Naive thymus-derived CD4-positive, alpha-beta T cell (primary cell): ENCODE data around the gene RELN. TPM values are rescaled to one million over a fixed set of nuclear protein-coding genes. Genes with fewer than 3 reads are reported as not detected.

Source experiments
- ATAC-seq: fragments of 150-1000 bp; cut with Tn5 transposase; 2 replicates; pipeline ENCODE4 v1.10.0; 2021; ENCODE audit warnings: mild to moderate bottlenecking, moderate library complexity
- CTCF ChIA-PET: fragments of 350-600 bp; sonication (Branson Sonifier 250); formaldehyde crosslinking; loops from one replicate; lab custom pipeline; 2021; ENCODE audit warnings: antibody characterized with exemption; lab: Charles Lee
- POLR2A ChIA-PET: fragments of 350-600 bp; sonication (Branson Sonifier 250); formaldehyde crosslinking; loops from one replicate; lab custom pipeline; 2021; ENCODE audit warnings: antibody characterized with exemption, inconsistent platforms; lab: Charles Lee
- DNase-seq, 9 donors: peaks; one replicate each; pipeline versions ENCODE4 v3.0.0 to v3.0.0-alpha.2; 2020 to 2022; ENCODE audit warnings: mixed read lengths in 1 of 9
- H3K27ac ChIP-seq: one replicate; pipeline ENCODE4 v1.7.0; 2013; ENCODE audit warnings: mild to moderate bottlenecking, low read depth, low read length, moderate library complexity
- H3K27me3 ChIP-seq, 2 donors: one replicate each; pipeline ENCODE4 v1.7.0; 2013; ENCODE audit warnings: low read length in 2 of 2, mild to moderate bottlenecking in 2 of 2, moderate library complexity in 2 of 2; ENCODE audit not compliant: control insufficient read depth in 2 of 2, insufficient read depth in 2 of 2
- H3K36me3 ChIP-seq, 3 experiments: 1 replicate in 2 of 3; 2 replicates in 1 of 3; pipeline ENCODE4 v1.7.0; 2013; ENCODE audit warnings: low read length in 3 of 3, mild to moderate bottlenecking in 3 of 3, moderate library complexity in 1 of 3; ENCODE audit not compliant: insufficient read depth in 3 of 3, control insufficient read depth in 2 of 3
- H3K4me1 ChIP-seq, 2 donors: one replicate each; pipeline ENCODE4 v1.7.0; 2013; ENCODE audit warnings: low read length in 2 of 2, mild to moderate bottlenecking in 2 of 2, moderate library complexity in 1 of 2; ENCODE audit not compliant: control insufficient read depth in 2 of 2, insufficient read depth in 2 of 2
- H3K4me3 ChIP-seq: 2 replicates; pipeline ENCODE4 v1.7.0; 2013; ENCODE audit warnings: mild to moderate bottlenecking, low read length
- H3K9me3 ChIP-seq, 3 experiments: 1 replicate in 2 of 3; 2 replicates in 1 of 3; pipeline ENCODE4 v1.7.0; 2013; ENCODE audit warnings: low read length in 3 of 3; ENCODE audit not compliant: control insufficient read depth in 2 of 3
- H3K27ac Mint-ChIP-seq, 9 donors: one replicate each; pipeline ENCODE4 v1.8.0; 2020 to 2022; ENCODE audit warnings: mixed read lengths in 9 of 9, mild to moderate bottlenecking in 8 of 9, moderate library complexity in 5 of 9, inconsistent platforms in 2 of 9
- H3K27me3 Mint-ChIP-seq, 5 donors: one replicate each; pipeline ENCODE4 v1.8.0; 2021 to 2022; ENCODE audit warnings: mixed read lengths in 5 of 5, mild to moderate bottlenecking in 1 of 5
- H3K36me3 Mint-ChIP-seq, 5 donors: one replicate each; pipeline ENCODE4 v1.8.0; 2020 to 2022; ENCODE audit warnings: mixed read lengths in 5 of 5, mild to moderate bottlenecking in 3 of 5, inconsistent platforms in 1 of 5
- H3K4me1 Mint-ChIP-seq, 7 donors: one replicate each; pipeline ENCODE4 v1.8.0; 2020 to 2022; ENCODE audit warnings: mixed read lengths in 7 of 7, mild to moderate bottlenecking in 3 of 7, inconsistent platforms in 1 of 7
- H3K4me3 Mint-ChIP-seq, 10 donors: one replicate each; pipeline ENCODE4 v1.8.0; 2020 to 2022; ENCODE audit warnings: mild to moderate bottlenecking in 10 of 10, mixed read lengths in 10 of 10, moderate library complexity in 6 of 10, inconsistent platforms in 2 of 10
- H3K9me3 Mint-ChIP-seq, 11 donors: one replicate each; pipeline ENCODE4 v1.8.0; 2020 to 2022; ENCODE audit warnings: mixed read lengths in 11 of 11, mild to moderate bottlenecking in 4 of 11, inconsistent platforms in 1 of 11, moderate library complexity in 1 of 11
- intact Hi-C, 2 donors: fragments of 100-400 bp; cut with micrococcal nuclease; formaldehyde crosslinking; loops; one replicate each; pipeline ENCODE4 v1.15.1; 2023
- polyA plus RNA-seq, 2 donors: library from polyadenylated mRNA; unstranded; fragments of 300-500 nt; fragmentation: Illumina TruSeq; gene quantifications; one replicate each; pipeline ENCODE4 v1.2.3, GENCODE V29; 2021
- total RNA-seq, 6 experiments: library from RNA in 5 of 6; stranded (reverse) in 5 of 6; gene quantifications; 1 replicate in 5 of 6; 2 replicates in 1 of 6; pipeline ENCODE4 v1.2.3 and lab custom pipeline; 2021 to 2026

The RELN gene
- total and polyA plus RNA-seq, 7 experiments from 2014 or later = not detected

- peaks cover 0 to 6% (median 0%) of the 10 kb centered on the region in 5 donors for H3K36me3 Mint-ChIP-seq
- Histone ChIP-seq H3K4me3 (no peak overlapping the region), H3K36me3 (no peaks in the 10 kb centered on the region), H3K9me3 (no peaks in the 10 kb centered on the region), H3K4me1 (no peaks in the 10 kb centered on the region), H3K27ac (no peak overlapping the region), H3K27me3 (no peaks in the 10 kb centered on the region)
- no peaks in the 10 kb centered on the region for H3K4me1 Mint-ChIP-seq
- intact Hi-C loops = no loop called here
- ATAC-seq = no peak
- no peak overlapping the region for H3K4me3 Mint-ChIP-seq
- DNase-seq = no peak
- no peak overlapping the region for H3K27ac Mint-ChIP-seq
- peaks cover 0 to 24% (median 11%) of the 10 kb centered on the region in 11 donors for H3K9me3 Mint-ChIP-seq
- POLR2A ChIA-PET = no interaction called here
- CTCF ChIA-PET = no interaction called here
- H3K27me3 Mint-ChIP-seq = peaks cover 0 to 17% (median 6%) of the 10 kb centered on the region in 5 donors
These were observed 337.7 kb downstream of the RELN start for GRCh38 chr7:103651593-103652377.

DNA sequence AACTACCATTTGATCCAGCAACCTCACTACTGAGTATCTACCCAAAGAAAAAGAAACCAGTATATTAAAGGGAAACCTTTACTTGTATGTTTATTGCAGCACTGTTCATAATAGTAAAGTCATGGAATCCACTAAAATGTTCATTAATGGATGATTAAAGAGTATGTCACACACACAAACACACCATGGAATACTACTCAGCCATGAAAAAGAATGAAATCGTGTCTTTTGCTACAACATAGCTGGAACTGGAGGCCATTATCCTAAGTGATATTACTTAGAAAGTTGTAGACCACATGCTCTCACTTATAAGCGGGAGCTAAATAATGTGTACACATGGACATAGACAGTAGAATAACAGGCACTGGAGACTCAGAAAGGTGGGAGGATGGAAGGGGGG, 340.4 kb downstream of the RELN start:
- no peaks in the 10 kb centered on the region for H3K27me3 ChIP-seq
- Mint-ChIP-seq H3K36me3 (peaks cover 0 to 10% (median 4%) of the 10 kb centered on the region in 5 donors), H3K27ac (no peak overlapping the region), H3K27me3 (peaks cover 0 to 17% (median 9%) of the 10 kb centered on the region in 5 donors), H3K4me1 (no peaks in the 10 kb centered on the region), H3K9me3 (peaks cover 4 to 51% (median 28%) of the 10 kb centered on the region in 11 donors), H3K4me3 (no peak overlapping the region)
- no peak overlapping the region for H3K27ac ChIP-seq
- H3K9me3 ChIP-seq = no peaks in the 10 kb centered on the region
- H3K4me3 ChIP-seq = no peak overlapping the region
- no peaks in the 10 kb centered on the region for H3K36me3 ChIP-seq
- ATAC-seq = no peak
- DNase-seq = no peak
- ChIA-PET CTCF (no interaction called here), POLR2A (no interaction called here)
- no peaks in the 10 kb centered on the region for H3K4me1 ChIP-seq
- intact Hi-C loops = no loop called here

- intact Hi-C loops = no loop called here
- H3K27me3 ChIP-seq = no peaks in the 10 kb centered on the region
- no peaks in the 10 kb centered on the region for H3K4me1 Mint-ChIP-seq
- no peaks in the 10 kb centered on the region for H3K9me3 ChIP-seq
- H3K27ac Mint-ChIP-seq = no peak overlapping the region
- DNase-seq (no peak), ATAC-seq (no peak)
- H3K27me3 Mint-ChIP-seq = peaks cover 0 to 17% (median 9%) of the 10 kb centered on the region in 5 donors
- no peaks in the 10 kb centered on the region for H3K36me3 ChIP-seq
- CTCF ChIA-PET = no interaction called here
- peaks cover 0 to 10% (median 4%) of the 10 kb centered on the region in 5 donors for H3K36me3 Mint-ChIP-seq
- POLR2A ChIA-PET = no interaction called here
- no peaks in the 10 kb centered on the region for H3K4me1 ChIP-seq
- H3K4me3 ChIP-seq = no peak overlapping the region
- no peak overlapping the region for H3K4me3 Mint-ChIP-seq
- no peak overlapping the region for H3K27ac ChIP-seq
- peaks cover 4 to 60% (median 33%) of the 10 kb centered on the region in 11 donors for H3K9me3 Mint-ChIP-seq
These were observed 341.3 kb downstream of the RELN start for GRCh38 chr7:103648135-103648534.

DNA sequence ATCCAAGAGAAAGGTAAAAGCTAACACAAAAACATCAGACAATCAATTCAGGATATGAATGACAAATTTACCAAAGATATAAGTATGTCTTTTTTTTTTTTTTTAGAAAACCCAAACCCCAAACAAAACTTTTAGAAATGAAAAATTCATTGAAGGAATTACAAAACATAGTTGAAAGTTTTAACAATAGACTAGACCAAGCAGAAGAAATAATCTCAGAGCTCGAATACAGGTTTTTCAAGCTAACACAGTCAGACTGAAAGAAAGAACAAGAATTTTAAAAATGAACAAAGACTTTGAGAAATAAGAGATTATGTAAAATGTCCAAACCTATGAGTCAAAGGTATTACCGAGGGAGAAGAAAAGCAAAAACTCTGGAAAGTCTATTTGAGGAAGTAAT, 345.1 kb downstream of the RELN start:
- Mint-ChIP-seq H3K4me1 (no peaks in the 10 kb centered on the region), H3K4me3 (no peak overlapping the region), H3K27me3 (peaks cover 0 to 11% (median 6%) of the 10 kb centered on the region in 5 donors), H3K27ac (no peak overlapping the region), H3K9me3 (peaks cover 4 to 58% (median 33%) of the 10 kb centered on the region in 11 donors), H3K36me3 (peaks cover 0 to 10% (median 4%) of the 10 kb centered on the region in 5 donors)
- H3K27me3 ChIP-seq = no peaks in the 10 kb centered on the region
- DNase-seq (no peak), ATAC-seq (no peak)
- no peak overlapping the region for H3K27ac ChIP-seq
- H3K4me3 ChIP-seq = no peak overlapping the region
- no peaks in the 10 kb centered on the region for H3K36me3 ChIP-seq
- no peaks in the 10 kb centered on the region for H3K9me3 ChIP-seq
- H3K4me1 ChIP-seq = no peaks in the 10 kb centered on the region
- intact Hi-C loops = no loop called here
- CTCF ChIA-PET = no interaction called here
- POLR2A ChIA-PET = no interaction called here

- peaks cover 0 to 17% (median 10%) of the 10 kb centered on the region in 5 donors for H3K27me3 Mint-ChIP-seq
- CTCF ChIA-PET = no interaction called here
- Histone ChIP-seq H3K27ac (no peak overlapping the region), H3K4me1 (no peaks in the 10 kb centered on the region), H3K9me3 (no peaks in the 10 kb centered on the region), H3K27me3 (no peaks in the 10 kb centered on the region), H3K36me3 (no peaks in the 10 kb centered on the region), H3K4me3 (no peak overlapping the region)
- peaks cover 0 to 21% (median 10%) of the 10 kb centered on the region in 11 donors for H3K9me3 Mint-ChIP-seq
- no peak overlapping the region for H3K27ac Mint-ChIP-seq
- ATAC-seq = no peak
- H3K4me1 Mint-ChIP-seq = no peaks in the 10 kb centered on the region
- intact Hi-C loops = no loop called here
- no peak overlapping the region for H3K4me3 Mint-ChIP-seq
- DNase-seq = no peak
- POLR2A ChIA-PET = no interaction called here
- H3K36me3 Mint-ChIP-seq = no peaks in the 10 kb centered on the region
These were observed 349.3 kb downstream of the RELN start for GRCh38 chr7:103640031-103640779.

GRCh38 chr7:103637726-103638125, 351.7 kb downstream of the RELN start:
- Histone ChIP-seq H3K4me1 (no peaks in the 10 kb centered on the region), H3K4me3 (no peak overlapping the region), H3K27ac (no peak overlapping the region), H3K9me3 (no peaks in the 10 kb centered on the region), H3K27me3 (no peaks in the 10 kb centered on the region), H3K36me3 (no peaks in the 10 kb centered on the region)
- H3K36me3 Mint-ChIP-seq = no peaks in the 10 kb centered on the region
- no peaks in the 10 kb centered on the region for H3K4me1 Mint-ChIP-seq
- no peak overlapping the region for H3K4me3 Mint-ChIP-seq
- H3K27me3 Mint-ChIP-seq = peaks cover 0 to 17% (median 10%) of the 10 kb centered on the region in 5 donors
- H3K9me3 Mint-ChIP-seq = peaks cover 0 to 4% (median 0%) of the 10 kb centered on the region in 11 donors
- CTCF ChIA-PET = no interaction called here
- H3K27ac Mint-ChIP-seq = no peak overlapping the region
- ATAC-seq (no peak), DNase-seq (no peak)
- POLR2A ChIA-PET = no interaction called here
- intact Hi-C loops = no loop called here
